Measurements from ENCODE around the gene FKBP8. TPM values are rescaled to one million over a fixed set of nuclear protein-coding genes. Genes with fewer than 3 reads are reported as not detected.
"Not testable (repeated sequence)": the region's sequence is repeated elsewhere in the genome, so short reads cannot be mapped to it uniquely, and the experiment has no call there.

FKBP8 gene
- total RNA-seq, 1 donor from 2014 or later = 191 TPM

DNA sequence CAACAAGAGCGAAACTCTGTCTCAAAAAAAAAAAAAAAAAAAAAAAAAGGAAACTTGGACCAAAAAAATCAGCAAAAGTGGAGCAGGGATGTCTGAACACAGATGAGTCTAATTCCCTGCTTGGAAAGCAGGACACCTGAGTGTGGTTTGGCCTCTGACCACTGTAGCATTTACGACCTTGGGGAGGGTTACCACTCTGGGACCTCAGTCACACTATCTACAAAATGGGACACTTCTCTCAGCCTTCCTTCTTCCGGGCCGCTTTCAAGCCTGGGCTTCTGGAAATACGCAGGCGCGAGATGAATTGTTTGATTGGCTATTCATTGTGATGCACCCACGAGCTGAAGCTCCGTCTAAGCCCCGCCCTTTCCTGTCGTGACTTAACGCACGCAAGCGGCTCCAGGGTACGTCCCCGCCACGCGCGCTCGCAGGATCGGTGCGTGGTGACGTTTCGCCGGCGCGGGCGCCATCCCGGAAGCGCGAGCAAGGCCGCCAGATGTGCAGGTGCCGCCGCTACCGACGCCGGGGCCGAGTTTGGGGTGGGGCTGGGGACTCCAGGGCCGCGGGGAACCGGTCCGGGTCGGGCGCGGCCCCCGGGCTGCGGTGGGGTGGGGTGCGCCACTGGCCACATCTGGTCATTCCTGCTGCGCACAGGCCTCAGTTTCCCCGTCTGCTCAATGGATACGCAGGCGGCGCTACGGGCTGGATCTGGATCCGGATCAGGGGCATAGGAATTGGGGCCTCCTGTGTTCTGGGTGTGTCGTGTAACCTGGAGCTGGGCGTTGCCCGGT is 14.2 kb upstream of the FKBP8 start, which contains the start of gene KXD1:
KXD1 (plus strand) TSS at position 460 of the 791 bp plus-strand sequence. CDS start 4,187 bp downstream, outside the sequence.
- TF ChIP-seq, protein P1, sequence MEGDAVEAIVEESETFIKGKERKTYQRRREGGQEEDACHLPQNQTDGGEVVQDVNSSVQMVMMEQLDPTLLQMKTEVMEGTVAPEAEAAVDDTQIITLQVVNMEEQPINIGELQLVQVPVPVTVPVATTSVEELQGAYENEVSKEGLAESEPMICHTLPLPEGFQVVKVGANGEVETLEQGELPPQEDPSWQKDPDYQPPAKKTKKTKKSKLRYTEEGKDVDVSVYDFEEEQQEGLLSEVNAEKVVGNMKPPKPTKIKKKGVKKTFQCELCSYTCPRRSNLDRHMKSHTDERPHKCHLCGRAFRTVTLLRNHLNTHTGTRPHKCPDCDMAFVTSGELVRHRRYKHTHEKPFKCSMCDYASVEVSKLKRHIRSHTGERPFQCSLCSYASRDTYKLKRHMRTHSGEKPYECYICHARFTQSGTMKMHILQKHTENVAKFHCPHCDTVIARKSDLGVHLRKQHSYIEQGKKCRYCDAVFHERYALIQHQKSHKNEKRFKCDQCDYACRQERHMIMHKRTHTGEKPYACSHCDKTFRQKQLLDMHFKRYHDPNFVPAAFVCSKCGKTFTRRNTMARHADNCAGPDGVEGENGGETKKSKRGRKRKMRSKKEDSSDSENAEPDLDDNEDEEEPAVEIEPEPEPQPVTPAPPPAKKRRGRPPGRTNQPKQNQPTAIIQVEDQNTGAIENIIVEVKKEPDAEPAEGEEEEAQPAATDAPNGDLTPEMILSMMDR (conservative IDR thresholded peaks at IDR 0.05) = no peak

DNA sequence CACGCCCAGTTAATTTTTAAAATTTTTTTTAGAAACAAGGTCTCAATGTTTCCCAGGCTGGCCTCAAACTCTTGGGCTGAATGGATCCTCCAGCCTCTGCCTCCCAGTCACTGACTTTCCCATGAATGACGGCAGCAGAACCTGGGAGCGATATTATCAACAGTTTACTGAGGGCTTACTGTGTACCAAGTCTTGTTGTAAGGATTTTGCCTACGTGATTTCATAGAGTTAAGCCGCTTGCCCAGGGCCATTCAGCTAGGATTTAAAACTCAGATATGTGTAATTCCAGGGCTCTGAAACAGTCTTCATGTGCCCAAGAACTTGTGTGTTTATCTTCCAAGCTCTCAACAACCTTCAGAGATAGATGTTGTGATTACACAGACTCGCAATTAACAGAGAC is 8.3 kb upstream of the FKBP8 start:
- no peak for DNase-seq (ENCODE audit: extremely low spot score, unreplicated experiment)
- Mint-ChIP-seq H3K36me3 (no peaks in the 10 kb centered on the region), H3K9me3 (no peaks in the 10 kb centered on the region), H3K4me1 (ENCODE audit: unreplicated experiment) (no peaks in the 10 kb centered on the region), H3K27me3 (no peaks in the 10 kb centered on the region), H3K4me3 (no peak overlapping the region), H3K27ac (no peak overlapping the region)
- TF ChIP-seq, protein P1 (conservative IDR thresholded peaks at IDR 0.05) = no peak

More for the DNA sequence above, 14.2 kb upstream of the FKBP8 start, which contains the start of gene KXD1:
- Mint-ChIP-seq H3K27me3 (no peaks in the 10 kb centered on the region), H3K36me3 (peaks cover 3% of the 10 kb centered on the region), H3K9me3 (no peaks in the 10 kb centered on the region), H3K27ac (peak within 1 kb of the TSS; percentile 95), H3K4me3 (peak within 1 kb of the TSS; percentile 94), H3K4me1 (ENCODE audit: unreplicated experiment) (peaks cover 9% of the 10 kb centered on the region)
- peak; percentile 92 for DNase-seq (ENCODE audit: extremely low spot score, unreplicated experiment)

DNA sequence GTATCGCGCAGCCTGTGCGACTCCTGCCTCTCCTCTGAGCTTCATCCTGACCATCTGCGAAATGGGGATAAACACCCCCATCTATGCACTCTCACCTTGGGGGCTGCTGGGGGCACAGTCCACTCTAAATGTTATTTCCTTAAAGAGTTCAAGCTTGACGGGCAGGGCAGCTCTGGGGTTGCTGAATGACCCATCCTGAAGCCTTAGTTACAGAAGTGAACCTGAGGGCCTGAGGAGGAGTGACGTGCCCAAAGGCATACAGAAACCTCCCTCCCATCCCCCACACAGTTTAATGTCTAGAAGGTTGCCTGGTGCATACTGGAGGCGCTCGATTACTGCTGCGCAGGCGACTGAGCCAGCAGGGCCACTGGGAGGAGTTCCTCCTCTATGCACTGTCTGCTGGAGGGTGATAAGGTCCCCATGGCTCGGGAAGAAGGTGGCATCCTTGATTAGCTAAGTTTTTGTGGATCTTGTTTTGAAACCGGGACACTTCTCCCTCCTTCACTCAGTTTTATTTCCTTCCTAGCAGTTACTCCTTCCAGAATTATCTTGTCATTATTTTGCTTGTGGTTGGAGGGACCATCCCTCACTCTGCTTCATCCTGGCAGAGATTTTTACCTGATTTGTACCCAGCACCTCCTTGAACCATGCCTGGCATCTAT is 572 bp upstream of the FKBP8 start:
- no peaks in the 10 kb centered on the region for H3K36me3 Mint-ChIP-seq
- H3K27me3 Mint-ChIP-seq = no peaks in the 10 kb centered on the region
- TF ChIP-seq, protein P1 (conservative IDR thresholded peaks at IDR 0.05) = no peak
- DNase-seq (ENCODE audit: extremely low spot score, unreplicated experiment) = no peak
- no peaks in the 10 kb centered on the region for H3K9me3 Mint-ChIP-seq
- H3K27ac Mint-ChIP-seq = peak overlapping the region; percentile 89
- no peaks in the 10 kb centered on the region for H3K4me1 Mint-ChIP-seq (ENCODE audit: unreplicated experiment)
- H3K4me3 Mint-ChIP-seq = peak overlapping the region; percentile 90

DNA sequence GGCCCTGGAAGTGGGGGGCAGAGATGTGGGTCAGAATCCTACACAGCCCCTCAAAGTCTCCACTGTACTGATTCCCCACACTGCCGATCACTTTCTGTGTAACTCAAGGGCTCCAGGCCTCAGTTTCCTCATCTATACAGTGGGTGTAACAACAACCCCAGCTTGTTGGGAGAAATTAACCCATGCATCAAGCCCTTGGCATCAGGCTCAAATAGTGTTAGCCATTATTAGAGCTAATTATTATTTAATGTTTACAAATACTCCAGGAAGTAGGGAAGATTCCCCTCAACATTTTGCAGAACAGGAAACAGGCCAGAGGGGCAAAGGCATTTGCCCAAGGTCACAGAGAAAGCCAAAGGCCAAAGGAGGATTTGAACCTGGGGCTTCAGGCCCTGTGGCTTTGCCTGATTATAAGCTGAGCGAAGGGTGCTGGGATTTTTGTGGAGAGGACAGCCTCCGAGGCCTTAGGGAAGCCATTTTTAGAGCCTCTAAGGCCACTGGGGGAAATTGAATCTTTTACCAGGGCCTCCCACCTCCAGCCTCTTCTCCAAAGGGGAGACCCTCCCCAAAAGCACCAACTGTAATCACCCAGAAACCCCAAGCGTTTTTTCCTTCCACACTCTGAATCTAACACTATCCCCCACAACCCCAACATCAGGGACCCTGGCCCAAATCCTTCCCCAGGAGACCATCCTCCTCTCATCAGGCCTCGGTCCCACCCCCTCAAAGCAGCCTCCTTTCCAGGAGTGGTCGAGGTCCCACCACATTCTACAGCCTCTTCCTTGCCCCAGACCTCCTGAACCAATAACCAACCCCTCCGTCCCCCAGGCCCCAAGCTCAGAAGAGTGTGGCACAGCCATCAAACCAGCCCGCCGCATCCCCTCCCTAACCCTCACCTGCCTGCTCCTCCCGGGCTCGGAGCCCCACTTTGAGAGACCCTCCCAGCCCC is 1.1 kb downstream of the FKBP8 start:
- Mint-ChIP-seq H3K36me3 (no peaks in the 10 kb centered on the region), H3K27ac (peak overlapping the region; percentile 80), H3K9me3 (no peaks in the 10 kb centered on the region), H3K4me1 (ENCODE audit: unreplicated experiment) (no peaks in the 10 kb centered on the region), H3K4me3 (peak overlapping the region; percentile 89), H3K27me3 (no peaks in the 10 kb centered on the region)
- no peak for DNase-seq (ENCODE audit: extremely low spot score, unreplicated experiment)
- TF ChIP-seq, protein P1 (conservative IDR thresholded peaks at IDR 0.05) = no peak

DNA sequence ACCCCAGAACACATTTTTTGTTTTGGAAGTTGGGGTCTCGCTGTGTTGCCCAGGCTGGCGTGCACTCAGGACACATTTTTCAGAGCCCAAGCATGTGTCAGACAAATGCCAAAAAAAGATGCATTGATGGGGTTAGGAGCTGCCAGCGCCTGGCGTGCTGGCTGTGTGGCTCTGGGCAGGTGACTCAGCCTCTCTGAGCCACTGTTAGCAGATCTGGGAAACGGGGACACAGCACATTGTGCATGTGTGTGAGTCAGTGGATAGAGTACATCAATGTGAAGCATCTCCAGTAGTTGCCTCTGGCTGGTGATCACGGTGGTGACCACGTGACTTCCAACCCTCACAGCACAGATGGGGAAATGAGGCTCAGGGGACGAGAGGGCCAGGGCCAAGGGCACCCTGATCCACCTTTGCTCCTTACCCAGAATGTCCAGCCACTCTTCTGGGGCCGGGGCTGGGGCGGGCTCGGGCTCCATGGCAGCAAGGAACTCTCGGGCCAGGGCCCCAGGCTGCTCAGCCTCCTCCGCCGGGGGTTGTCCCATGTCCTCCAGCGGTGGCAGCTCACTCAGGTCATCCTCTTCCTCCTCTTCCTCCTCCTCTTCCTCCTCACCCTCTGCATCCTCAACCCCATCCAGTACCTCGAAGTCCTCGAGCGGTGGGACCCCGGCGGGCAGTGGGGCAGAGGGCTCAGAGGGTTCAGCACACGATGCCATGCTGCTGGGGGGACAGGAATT is 1.9 kb downstream of the FKBP8 start:
- H3K27me3 Mint-ChIP-seq = no peaks in the 10 kb centered on the region
- H3K27ac Mint-ChIP-seq = no peak overlapping the region
- peaks cover 4% of the 10 kb centered on the region for H3K36me3 Mint-ChIP-seq
- no peaks in the 10 kb centered on the region for H3K9me3 Mint-ChIP-seq
- H3K4me1 Mint-ChIP-seq (ENCODE audit: unreplicated experiment) = no peaks in the 10 kb centered on the region
- DNase-seq (ENCODE audit: extremely low spot score, unreplicated experiment) = no peak
- TF ChIP-seq, protein P1 (conservative IDR thresholded peaks at IDR 0.05) = no peak
- H3K4me3 Mint-ChIP-seq = peak overlapping the region; percentile 59

DNA sequence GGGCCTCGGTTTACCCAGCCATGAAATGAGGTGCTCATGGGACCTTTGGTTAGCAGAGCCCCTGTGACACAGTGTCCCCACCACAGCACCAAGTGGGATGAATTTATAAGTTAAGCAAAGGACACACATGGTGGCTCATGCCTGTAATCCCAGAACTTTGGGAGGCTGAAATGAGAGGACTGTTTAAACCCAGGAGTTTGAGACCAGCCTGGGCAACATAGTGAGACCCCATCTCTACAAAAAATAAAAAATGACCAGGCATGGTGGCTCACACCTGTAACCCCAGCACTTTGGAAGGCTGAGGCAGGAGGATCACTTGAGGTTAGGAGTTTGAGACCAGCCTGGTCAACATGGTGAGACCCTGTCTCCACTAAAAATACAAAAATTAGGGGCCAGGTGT is 3.2 kb downstream of the FKBP8 start:
- DNase-seq (ENCODE audit: extremely low spot score, unreplicated experiment); H3K9me3 Mint-ChIP-seq; H3K36me3 Mint-ChIP-seq; H3K27ac Mint-ChIP-seq; H3K4me1 Mint-ChIP-seq (ENCODE audit: unreplicated experiment); H3K27me3 Mint-ChIP-seq: not testable (repeated sequence)
- peak overlapping the region; percentile 59 for H3K4me3 Mint-ChIP-seq

All from type B pancreatic cell (in vitro differentiated cells).